ENCODE results near the gene ABCA7.

GRCh38 chr19:1000095-1000494 lies 39.8 kb upstream of the ABCA7 start, which contains the start of gene GRIN3B:
- TF ChIP-seq CTCF (IDR thresholded peaks at IDR 0.05; ENCODE audit: low read depth, low read length), result no peak
- TF ChIP-seq EZH2phosphoT487 (IDR thresholded peaks at IDR 0.05; ENCODE audit: low read depth), result no peak

Data from OCI-LY3 (cell line).